WI38 (cell line): ENCODE results near the gene NADK.

Experiments
- H3K4me3 ChIP-seq: 2 replicates; pipeline ENCODE4 v1.5.1; 2011; ENCODE audit warnings: low read depth, mild to moderate bottlenecking, control low read depth, low read length
- CTCF ChIP-seq: IDR thresholded peaks from 2 replicates; pipeline ENCODE4 v1.5.1; 2012; ENCODE audit warnings: low read depth, mild to moderate bottlenecking, control low read depth, low read length

The NADK gene

DNA sequence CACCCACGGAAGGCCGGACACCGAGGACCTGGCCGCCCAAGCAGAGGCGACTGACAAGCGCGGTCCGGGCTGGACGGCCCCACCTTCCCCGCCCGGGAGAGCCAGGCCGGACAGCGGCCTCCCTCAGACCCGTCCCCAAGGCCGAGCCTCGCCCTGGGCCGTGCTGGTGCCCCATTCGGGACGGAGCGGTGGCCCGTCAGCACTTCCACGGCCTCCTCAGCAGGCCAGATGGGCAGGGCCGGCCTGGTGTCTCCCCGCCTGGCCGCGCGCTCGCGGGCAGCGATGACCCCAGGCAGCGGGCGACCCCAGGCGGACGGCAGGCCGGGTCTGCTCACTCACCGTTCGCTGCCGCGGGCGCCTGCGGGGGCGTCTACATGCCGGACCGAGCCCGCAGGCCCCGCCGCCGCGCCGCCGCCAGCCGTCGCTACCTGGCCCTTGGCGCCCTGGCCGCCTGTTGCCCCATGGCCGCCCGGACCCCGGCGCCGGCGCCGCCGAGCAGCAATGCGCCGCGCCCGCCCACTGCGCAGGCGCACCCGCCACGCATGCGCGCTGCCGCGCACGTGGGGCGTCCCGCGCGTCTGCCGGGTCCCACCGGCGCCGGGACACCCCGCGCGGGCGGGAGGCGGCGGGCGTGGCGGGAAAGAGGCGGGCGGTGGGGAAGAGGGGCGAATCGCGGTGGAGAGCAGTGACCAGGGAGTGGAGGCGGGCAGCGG, at the start of gene NADK:
NADK (minus strand) TSS at position 521 of the 713 bp plus-strand sequence. CDS start 13,064 bp downstream, outside the sequence.
- no peak for TF ChIP-seq CTCF
- H3K4me3 ChIP-seq, result peak within 1 kb of the TSS; percentile 73

DNA sequence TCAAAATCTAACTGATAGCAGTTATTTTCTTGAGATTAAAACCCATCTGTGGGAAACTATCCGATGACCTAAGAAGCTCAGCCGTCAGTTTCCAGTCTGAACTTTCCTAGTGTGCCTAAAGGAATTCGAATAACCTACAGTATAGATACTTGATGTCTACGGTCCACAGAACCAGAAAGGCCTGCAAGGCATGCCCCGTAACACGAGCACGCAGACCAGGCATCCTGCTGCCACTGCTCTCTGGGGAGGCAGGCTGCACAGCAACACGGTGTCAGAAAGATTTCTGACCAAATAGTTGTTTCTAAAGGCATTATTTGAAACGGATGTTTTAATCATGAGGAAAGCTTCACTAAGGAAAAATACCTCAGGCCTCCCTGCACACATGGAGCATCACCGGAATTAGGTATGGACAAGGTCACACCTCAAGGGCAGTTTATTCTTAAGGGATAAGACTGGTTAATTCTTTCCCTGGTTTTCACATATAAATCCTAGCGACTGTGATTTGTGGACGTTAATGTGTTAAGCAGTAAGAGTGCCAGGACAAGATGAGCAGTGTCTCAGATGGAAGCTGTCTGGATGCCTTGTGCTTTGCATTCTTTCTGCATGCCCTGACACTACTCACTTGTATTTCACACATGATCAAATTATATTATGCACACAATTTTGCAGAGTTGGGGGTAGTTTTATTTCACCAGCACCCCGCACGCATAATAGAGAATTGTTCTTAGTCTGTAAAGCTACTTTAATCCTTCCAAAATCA, 49.0 kb upstream of the NADK start:
- no peak overlapping the region for H3K4me3 ChIP-seq
- no peak for TF ChIP-seq CTCF

DNA sequence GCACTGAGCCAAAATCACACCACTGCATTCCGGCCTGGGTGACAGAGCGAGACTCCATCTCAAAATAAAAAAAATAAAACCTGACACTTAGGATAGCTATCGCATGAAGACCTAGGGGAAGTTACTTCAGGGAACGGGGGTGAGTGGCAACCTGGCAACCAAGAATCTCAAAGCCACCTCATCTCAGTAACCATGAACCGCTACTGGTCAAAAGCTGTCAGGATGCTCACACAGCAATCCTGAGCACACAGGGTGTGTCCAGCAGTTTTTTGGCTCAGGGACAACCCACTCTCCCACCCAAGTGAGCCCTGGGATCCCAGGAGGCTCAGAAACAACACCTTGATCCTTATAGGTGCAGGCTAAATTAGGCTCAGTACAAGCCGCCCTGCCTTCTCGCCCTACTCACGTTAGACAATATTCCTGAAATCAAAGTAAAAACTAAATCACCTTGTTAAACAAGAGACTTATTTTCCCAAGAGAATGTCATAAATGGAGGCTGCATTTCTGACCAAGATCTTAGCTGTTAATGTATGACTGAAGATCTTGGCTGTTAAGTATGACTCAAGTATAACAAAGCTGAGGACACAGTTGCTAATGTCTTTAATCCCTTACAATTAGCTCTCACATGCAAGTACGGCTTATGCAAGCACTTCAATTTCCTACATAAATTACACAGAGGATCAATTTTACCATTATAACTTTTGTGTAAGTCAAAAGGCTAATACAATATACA, 48.3 kb upstream of the NADK start:
- TF ChIP-seq CTCF, result no peak
- H3K4me3 ChIP-seq, result no peak overlapping the region

- no peak for TF ChIP-seq CTCF
- H3K4me3 ChIP-seq, result no peak overlapping the region
Observed at GRCh38 chr1:1825217-1825616, 46.9 kb upstream of the NADK start.

DNA sequence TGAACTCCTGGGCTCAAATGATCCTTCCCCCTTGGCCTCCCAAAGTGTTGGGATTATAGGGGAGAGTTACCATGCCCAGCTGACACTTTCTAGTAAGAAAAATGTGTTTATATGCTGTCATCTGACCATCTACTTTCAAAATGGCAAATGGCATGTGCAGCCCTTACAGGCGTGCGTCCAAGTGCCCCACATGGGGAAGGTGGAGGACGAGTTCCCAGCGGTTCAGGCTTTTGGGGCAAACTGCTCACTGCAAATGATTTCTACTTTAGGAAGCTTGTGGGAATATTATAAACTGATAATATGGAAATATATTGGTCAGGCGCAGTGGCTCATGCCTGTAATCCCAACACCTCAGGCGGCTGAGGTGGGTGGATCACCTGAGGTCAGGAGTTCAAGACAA, 41.5 kb upstream of the NADK start:
- no peak overlapping the region for H3K4me3 ChIP-seq
- TF ChIP-seq CTCF, result no peak

DNA sequence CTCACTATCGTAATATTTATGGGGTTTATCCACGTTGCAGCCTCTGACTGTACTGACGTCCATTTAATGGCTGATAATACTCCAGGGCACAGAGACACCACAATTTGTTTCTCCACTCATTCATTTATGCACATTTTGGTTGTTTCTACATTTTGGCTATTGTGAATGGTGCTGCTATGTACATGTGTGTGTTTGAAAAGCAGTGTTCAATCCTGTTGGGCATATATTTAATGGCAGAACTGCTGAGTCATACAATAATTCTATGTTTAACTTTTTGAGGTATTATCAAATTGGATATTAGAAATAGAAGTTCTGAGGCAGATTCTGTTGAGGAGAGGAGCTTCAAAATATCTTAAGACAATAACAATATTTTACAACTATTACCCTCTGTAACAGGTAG, 39.0 kb upstream of the NADK start:
- no peak overlapping the region for H3K4me3 ChIP-seq
- no peak for TF ChIP-seq CTCF
